Heart right ventricle (tissue), 16 donors: ENCODE results near the gene PLXDC2. TPM values are rescaled to one million over a fixed set of nuclear protein-coding genes. Genes with fewer than 3 reads are reported as not detected.

Experiments
- ATAC-seq, 8 donors: fragments of 200-7000 bp; cut with Tn5 transposase; one replicate each; pipeline ENCODE4 v1.9.1; 2020; ENCODE audit warnings: mild to moderate bottlenecking in 8 of 8, moderate library complexity in 8 of 8, moderate number of reproducible peaks in 1 of 8
- DNase-seq, 2 donors: peaks; one replicate each; pipeline ENCODE4 v3.0.0-alpha.2; 2020
- H3K27ac ChIP-seq, 10 donors: fragments of 200-600 bp; sonication (generic) in 2 of 10; one replicate each; pipeline versions ENCODE4 v1.5.0 to v1.8.0; 2020 to 2022; ENCODE audit warnings: mild to moderate bottlenecking in 3 of 10
- H3K27me3 ChIP-seq, 7 donors: fragments of 200-600 bp; one replicate each; pipeline ENCODE4 v1.8.0; 2021 to 2022; ENCODE audit warnings: mild to moderate bottlenecking in 2 of 7
- H3K36me3 ChIP-seq, 9 donors: fragments of 200-600 bp; sonication (generic) in 1 of 9; one replicate each; pipeline versions ENCODE4 v1.5.0 to v1.8.0; 2020 to 2022; ENCODE audit warnings: mild to moderate bottlenecking in 2 of 9
- H3K4me1 ChIP-seq, 9 donors: fragments of 200-600 bp; sonication (generic) in 1 of 9; one replicate each; pipeline versions ENCODE4 v1.5.0 to v1.8.0; 2020 to 2022; ENCODE audit warnings: mild to moderate bottlenecking in 4 of 9
- H3K4me3 ChIP-seq, 10 donors: fragments of 200-600 bp; sonication (generic) in 2 of 10; one replicate each; pipeline versions ENCODE4 v1.5.0 to v1.8.0; 2020 to 2022; ENCODE audit warnings: mild to moderate bottlenecking in 7 of 10, moderate library complexity in 2 of 10
- H3K9me3 ChIP-seq, 11 donors: fragments of 200-600 bp in 10 of 11; sonication (generic) in 2 of 11; one replicate each; pipeline versions ENCODE4 v1.5.0 to v1.8.0; 2013 to 2022; ENCODE audit warnings: mild to moderate bottlenecking in 2 of 11, control low read depth in 1 of 11, moderate library complexity in 1 of 11
- CTCF ChIP-seq, 9 donors: fragments of 200-600 bp; sonication (generic) in 2 of 9; IDR thresholded peaks; one replicate each; pipeline versions ENCODE4 v1.5.0 to v1.8.0; 2021 to 2022; ENCODE audit warnings: antibody characterized with exemption in 9 of 9, mild to moderate bottlenecking in 5 of 9, moderate library complexity in 1 of 9
- WGBS, 2 donors: extraction: QIAGEN DNeasy Blood & Tissue Kit; methylation state at CpG; one replicate each; pipeline ENCODE4 v1.1.7; 2013; ENCODE audit warnings: inconsistent platforms in 1 of 2; 5-methylcytosine and 5-hydroxymethylcytosine counted together
- intact Hi-C, 10 donors: fragments of 100-400 bp; cut with DNase I; formaldehyde crosslinking; loops; one replicate each; pipeline versions ENCODE4 v1.11.1 to v1.14.2; 2022
- polyA plus RNA-seq, 2 donors: library from polyadenylated mRNA; stranded (reverse); fragments of 200-250 nt; gene quantifications; one replicate each; pipeline ENCODE4 v1.2.3, GENCODE V29; 2013
- total RNA-seq, 10 donors: library from RNA; stranded (reverse); fragmentation: NEBNext Ultra II Directional in 3 of 10; extraction: Animal tissue kit (Norgen Biotek cat#: 25700) in 3 of 10; gene quantifications; one replicate each; pipeline versions ENCODE4 v1.2.1 to v1.2.4, GENCODE V29; 2021 to 2023
- donor health status: Arrhythmogenic right ventricular cardiomyopathy.
- donor health status: ischemic (EF 13 %, LVEDD 7.1; RV severe dilation, severe dysfunction).
- donor health status: healthy with polysubstance abuse.
- donor health status: DM: no; HTN: yes; CAD: no.
- donor health status: DM: no; HTN: no; CAD: no.
- donor health status: ischemic (EF 25% LVEDD 6.9; RV normal size, moderate dysfunction).
- donor health status: ischemic (EF 25% LVEDD 5.7; RV mildly dilated, moderate dysfunction).
- donor health status: healthy.
- donor health status: DM: yes; HTN: yes; CAD: no.
- donor health status: Ischemic cardiomyopathy.
- donor health status: ischemic (EF 35%, LVEDD 5.7; RV mildly dilated, moderate dysfunction).
- donor health status: nonischemic (EF 11% LVEDD 7.7; RV severe dilation, severe dysfunction).
- donor health status: DM: yes; HTN: yes; CAD: no.
- donor health status: PGD.
- donor health status: ischemic (EF 29% LVEDD 5.4; RV normal size, mild dysfunction).
- donor health status: nonischemic (EF 23%, LVEDD 6.1; RV moderate dilation, normal function).

The PLXDC2 gene
- total and polyA plus RNA-seq, 12 donors, result 4.6 to 26.8 (median 16.9) TPM

- Histone ChIP-seq H3K27ac (peak overlapping the region in 2 of 10 donors; percentile 7 to 43), H3K9me3 (peaks cover 0 to 2% (median 0%) of the 10 kb centered on the region in 11 donors), H3K36me3 (no peaks in the 10 kb centered on the region), H3K4me3 (no peak overlapping the region), H3K4me1 (peaks cover 0 to 36% (median 8%) of the 10 kb centered on the region in 9 donors), H3K27me3 (no peaks in the 10 kb centered on the region)
- no peak for TF ChIP-seq CTCF (IDR thresholded peaks at IDR 0.05)
- DNase-seq, result no peak
- ATAC-seq, result no peak
- intact Hi-C loops, result loop anchor here in 1 of 10 donors (10.0 kb wide), 1 partner anchor 270 kb away; the partner anchor contains the start of gene PLXDC2
- 59 to 64% methylated on average over 2 of the region's 2 CpGs for WGBS, 2 donors
These were observed 268.2 kb downstream of the PLXDC2 start for GRCh38 chr10:20084451-20084850.

GRCh38 chr10:20085115-20085514, 268.9 kb downstream of the PLXDC2 start:
- H3K36me3 ChIP-seq, result no peaks in the 10 kb centered on the region
- peaks cover 0 to 36% (median 8%) of the 10 kb centered on the region in 9 donors for H3K4me1 ChIP-seq
- intact Hi-C loops, result loop anchor here in 2 of 10 donors (5.0 to 10.0 kb wide), 2 partner anchors 268 to 270 kb away; partner anchors contain the start of gene PLXDC2 (in 2 of the 2)
- no peaks in the 10 kb centered on the region for H3K27me3 ChIP-seq
- no peaks in the 10 kb centered on the region for H3K9me3 ChIP-seq
- no peak overlapping the region for H3K4me3 ChIP-seq
- WGBS, 2 donors, result 54 to 57% methylated on average over 5 of the region's 5 CpGs
- H3K27ac ChIP-seq, result peak overlapping the region in 1 of 10 donors; percentile 43
- TF ChIP-seq CTCF (IDR thresholded peaks at IDR 0.05), result no peak
- ATAC-seq (peak in 4 of 8 donors; percentile 34 to 57 (median 43)), DNase-seq (no peak)

GRCh38 chr10:20087353-20087752, 271.1 kb downstream of the PLXDC2 start:
- DNase-seq, result no peak
- Histone ChIP-seq H3K4me1 (peaks cover 0 to 36% (median 8%) of the 10 kb centered on the region in 9 donors), H3K27ac (no peak overlapping the region), H3K36me3 (no peaks in the 10 kb centered on the region), H3K4me3 (no peak overlapping the region), H3K27me3 (no peaks in the 10 kb centered on the region), H3K9me3 (peaks cover 0 to 5% (median 0%) of the 10 kb centered on the region in 11 donors)
- TF ChIP-seq CTCF (IDR thresholded peaks at IDR 0.05), result no peak
- no peak for ATAC-seq
- 87 to 88% methylated on average over 2 of the region's 2 CpGs for WGBS, 2 donors
- intact Hi-C loops, result loop anchor here in 2 of 10 donors (5.0 to 10.0 kb wide), 2 partner anchors 270 to 273 kb away; partner anchors contain the start of gene PLXDC2 (in 2 of the 2)

DNA sequence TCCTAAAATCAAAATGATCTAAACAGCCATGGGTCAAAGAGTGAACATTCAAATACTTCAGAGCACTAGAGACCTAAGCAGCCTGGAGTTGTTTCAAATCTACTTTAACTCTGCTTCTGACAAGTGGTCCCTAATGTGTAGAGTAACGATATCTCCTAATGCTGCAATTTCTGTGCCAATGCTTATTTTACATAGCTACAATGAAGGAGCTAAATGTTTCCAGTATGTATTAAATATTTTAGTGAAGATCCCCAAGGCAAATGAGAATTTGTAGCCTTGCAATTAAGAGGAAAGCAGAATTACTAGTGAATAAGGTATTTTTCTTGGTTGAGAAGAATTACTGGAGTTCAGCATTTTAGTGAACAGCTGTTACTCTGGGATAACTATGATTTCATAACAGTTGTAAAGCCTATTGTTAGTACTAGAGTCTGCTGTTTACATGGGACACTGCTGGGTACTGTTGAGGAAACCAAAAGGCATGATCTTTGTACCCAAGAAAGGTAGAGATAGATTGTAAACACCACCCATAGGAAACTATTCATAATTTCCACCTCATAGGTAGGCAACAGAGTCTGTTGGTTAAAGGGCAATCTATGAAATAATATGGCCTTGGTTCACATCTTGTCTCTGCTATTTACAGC, 271.9 kb downstream of the PLXDC2 start:
- Histone ChIP-seq H3K36me3 (no peaks in the 10 kb centered on the region), H3K27me3 (no peaks in the 10 kb centered on the region), H3K27ac (peak overlapping the region in 2 of 10 donors; percentile 6 to 12), H3K4me1 (peaks cover 0 to 36% (median 8%) of the 10 kb centered on the region in 9 donors), H3K4me3 (no peak overlapping the region), H3K9me3 (peaks cover 0 to 13% (median 5%) of the 10 kb centered on the region in 11 donors)
- WGBS, 2 donors, result 75 to 76% methylated on average over 1 of the region's 1 CpG
- no peak for TF ChIP-seq CTCF (IDR thresholded peaks at IDR 0.05)
- peak in 2 of 8 donors; percentile 20 to 41 for ATAC-seq
- intact Hi-C loops, result loop anchor here in 2 of 10 donors (5.0 to 10.0 kb wide), 2 partner anchors 271 to 273 kb away; partner anchors contain the start of gene PLXDC2 (in 2 of the 2)
- DNase-seq, result no peak
